MCF 10A (cell line): Measurements from ENCODE around the gene CELA3B. TPM values are rescaled to one million over a fixed set of nuclear protein-coding genes. Genes with fewer than 3 reads are reported as not detected.

Source experiments
- BruUV-seq: library from RNA; stranded (reverse); fragments of 400-500 nt; replicated peaks from 2 replicates; lab custom pipeline; 2021; lab: Mats Ljungman, UMichigan
- CTCF ChIA-PET: fragments of 300-600 bp; sonication (Branson Sonifier 250); formaldehyde crosslinking; extraction: SDS; loops from one replicate; lab custom pipeline; 2021; ENCODE audit warnings: antibody characterized with exemption, inconsistent platforms; lab: Yijun Ruan, JAX
- POLR2A ChIA-PET: fragments of 300-600, 350-650 bp; sonication (Branson Sonifier 250); formaldehyde crosslinking; extraction: SDS; loops from one replicate; lab custom pipeline; 2020; ENCODE audit warnings: antibody characterized with exemption, inconsistent platforms; lab: Yijun Ruan, JAX
- DNase-seq: peaks from one replicate; pipeline ENCODE4 v3.0.0-alpha.2; 2018; ENCODE audit not compliant: unreplicated experiment
- H3K27ac Mint-ChIP-seq: one replicate; pipeline ENCODE4 v1.8.0; 2022; ENCODE audit warnings: mild to moderate bottlenecking, low read depth, mixed read lengths; ENCODE audit not compliant: unreplicated experiment
- H3K27me3 Mint-ChIP-seq: one replicate; pipeline ENCODE4 v1.8.0; 2022; ENCODE audit warnings: mixed read lengths; ENCODE audit not compliant: insufficient read depth, unreplicated experiment
- H3K36me3 Mint-ChIP-seq: one replicate; pipeline ENCODE4 v1.8.0; 2022; ENCODE audit warnings: mild to moderate bottlenecking, moderate library complexity, mixed read lengths; ENCODE audit not compliant: insufficient read depth, unreplicated experiment
- H3K4me1 Mint-ChIP-seq: one replicate; pipeline ENCODE4 v1.8.0; 2022; ENCODE audit warnings: mixed read lengths; ENCODE audit not compliant: insufficient read depth, unreplicated experiment
- H3K4me3 Mint-ChIP-seq: one replicate; pipeline ENCODE4 v1.8.0; 2022; ENCODE audit warnings: mild to moderate bottlenecking, moderate library complexity, mixed read lengths; ENCODE audit not compliant: unreplicated experiment
- H3K9me3 Mint-ChIP-seq: one replicate; pipeline ENCODE4 v1.8.0; 2022; ENCODE audit warnings: mixed read lengths; ENCODE audit not compliant: unreplicated experiment
- CTCF ChIP-seq: fragments of 200-600 bp; IDR thresholded peaks from one replicate; pipeline ENCODE4 v1.8.0; 2022; ENCODE audit warnings: antibody characterized with exemption, mild to moderate bottlenecking; ENCODE audit not compliant: unreplicated experiment
- intact Hi-C: fragments of 100-400 bp; cut with micrococcal nuclease; formaldehyde crosslinking; loops from 2 replicates; pipeline ENCODE4 v1.14.1; 2022
- total RNA-seq: library from RNA; stranded (reverse); gene quantifications from 2 replicates; pipeline ENCODE4 v1.2.3, GENCODE V29; 2022

Gene CELA3B
- total RNA-seq, 1 experiment from 2014 or later, result not detected

GRCh38 chr1:22024485-22025367 is 47.9 kb downstream of the CELA3B start:
- no peak for DNase-seq
- Mint-ChIP-seq H3K4me3 (peak overlapping the region; percentile 79), H3K4me1 (peaks cover 13% of the 10 kb centered on the region), H3K27ac (peak overlapping the region; percentile 93), H3K9me3 (no peaks in the 10 kb centered on the region), H3K27me3 (no peaks in the 10 kb centered on the region), H3K36me3 (peaks cover 3% of the 10 kb centered on the region)
- ChIA-PET POLR2A (interaction anchor here (0.5 to 3.9 kb wide), 30 partner anchors 10 to 428 kb away, joined by 3 to 111 read pairs (median 4); partner anchors contain the start of genes CDC42, HSPG2 and USP48), CTCF (interaction anchor here (0.6 to 1.9 kb wide), 9 partner anchors 17 to 292 kb away, joined by 3 to 8 read pairs (median 4); partner anchors contain the start of gene USP48)
- BruUV-seq, result TSS peak; percentile 56
- TF ChIP-seq CTCF, result no peak
- intact Hi-C loops, result loop anchor here (5.0 kb wide), 1 partner anchor 322 kb away; no protein-coding TSS in a partner anchor

GRCh38 chr1:22025368-22026155 is 48.7 kb downstream of the CELA3B start:
- peak; percentile 88 for DNase-seq
- ChIA-PET CTCF (interaction anchor here (0.5 to 1.9 kb wide), 5 partner anchors 17 to 325 kb away, joined by 3 to 6 read pairs (median 4); no protein-coding TSS in a partner anchor), POLR2A (interaction anchor here (0.5 to 3.9 kb wide), 36 partner anchors 10 to 429 kb away, joined by 3 to 111 read pairs (median 3); partner anchors contain the start of genes CDC42, HSPG2, USP48 and ZBTB40)
- H3K27ac Mint-ChIP-seq, result peak overlapping the region; percentile 93
- H3K9me3 Mint-ChIP-seq, result no peaks in the 10 kb centered on the region
- peak overlapping the region; percentile 79 for H3K4me3 Mint-ChIP-seq
- peaks cover 13% of the 10 kb centered on the region for H3K4me1 Mint-ChIP-seq
- no peak for TF ChIP-seq CTCF
- H3K27me3 Mint-ChIP-seq, result no peaks in the 10 kb centered on the region
- H3K36me3 Mint-ChIP-seq, result peaks cover 7% of the 10 kb centered on the region
- BruUV-seq, result TSS peak; percentile 82
- intact Hi-C loops, result no loop called here

- no peak for TF ChIP-seq CTCF
- Mint-ChIP-seq H3K9me3 (no peaks in the 10 kb centered on the region), H3K4me3 (no peak overlapping the region), H3K27me3 (no peaks in the 10 kb centered on the region), H3K36me3 (peaks cover 7% of the 10 kb centered on the region), H3K27ac (no peak overlapping the region), H3K4me1 (peaks cover 13% of the 10 kb centered on the region)
- DNase-seq, result no peak
- intact Hi-C loops, result no loop called here
- BruUV-seq, result no TSS peak
- POLR2A ChIA-PET, result interaction anchor here (1.4 to 3.0 kb wide), 5 partner anchors 13 to 27 kb away, joined by 4 to 15 read pairs (median 6); partner anchors contain the start of gene CDC42
- CTCF ChIA-PET, result no interaction called here
These were observed 50.1 kb downstream of the CELA3B start for GRCh38 chr1:22026924-22027289.
